GM21723 (cell line): ENCODE measurements around the gene SBSN.

Experiments used
- ATAC-seq: cut with Tn5 transposase; IDR thresholded peaks from one replicate; pipeline ENCODE4 v1.9.1; 2021; ENCODE audit warnings: mild to moderate bottlenecking, moderate library complexity; ENCODE audit not compliant: unreplicated experiment

SBSN gene, protein sequence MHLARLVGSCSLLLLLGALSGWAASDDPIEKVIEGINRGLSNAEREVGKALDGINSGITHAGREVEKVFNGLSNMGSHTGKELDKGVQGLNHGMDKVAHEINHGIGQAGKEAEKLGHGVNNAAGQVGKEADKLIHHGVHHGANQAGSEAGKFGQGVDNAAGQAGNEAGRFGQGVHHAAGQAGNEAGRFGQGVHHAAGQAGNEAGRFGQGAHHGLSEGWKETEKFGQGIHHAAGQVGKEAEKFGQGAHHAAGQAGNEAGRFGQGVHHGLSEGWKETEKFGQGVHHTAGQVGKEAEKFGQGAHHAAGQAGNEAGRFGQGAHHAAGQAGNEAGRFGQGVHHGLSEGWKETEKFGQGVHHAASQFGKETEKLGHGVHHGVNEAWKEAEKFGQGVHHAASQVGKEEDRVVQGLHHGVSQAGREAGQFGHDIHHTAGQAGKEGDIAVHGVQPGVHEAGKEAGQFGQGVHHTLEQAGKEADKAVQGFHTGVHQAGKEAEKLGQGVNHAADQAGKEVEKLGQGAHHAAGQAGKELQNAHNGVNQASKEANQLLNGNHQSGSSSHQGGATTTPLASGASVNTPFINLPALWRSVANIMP

DNA sequence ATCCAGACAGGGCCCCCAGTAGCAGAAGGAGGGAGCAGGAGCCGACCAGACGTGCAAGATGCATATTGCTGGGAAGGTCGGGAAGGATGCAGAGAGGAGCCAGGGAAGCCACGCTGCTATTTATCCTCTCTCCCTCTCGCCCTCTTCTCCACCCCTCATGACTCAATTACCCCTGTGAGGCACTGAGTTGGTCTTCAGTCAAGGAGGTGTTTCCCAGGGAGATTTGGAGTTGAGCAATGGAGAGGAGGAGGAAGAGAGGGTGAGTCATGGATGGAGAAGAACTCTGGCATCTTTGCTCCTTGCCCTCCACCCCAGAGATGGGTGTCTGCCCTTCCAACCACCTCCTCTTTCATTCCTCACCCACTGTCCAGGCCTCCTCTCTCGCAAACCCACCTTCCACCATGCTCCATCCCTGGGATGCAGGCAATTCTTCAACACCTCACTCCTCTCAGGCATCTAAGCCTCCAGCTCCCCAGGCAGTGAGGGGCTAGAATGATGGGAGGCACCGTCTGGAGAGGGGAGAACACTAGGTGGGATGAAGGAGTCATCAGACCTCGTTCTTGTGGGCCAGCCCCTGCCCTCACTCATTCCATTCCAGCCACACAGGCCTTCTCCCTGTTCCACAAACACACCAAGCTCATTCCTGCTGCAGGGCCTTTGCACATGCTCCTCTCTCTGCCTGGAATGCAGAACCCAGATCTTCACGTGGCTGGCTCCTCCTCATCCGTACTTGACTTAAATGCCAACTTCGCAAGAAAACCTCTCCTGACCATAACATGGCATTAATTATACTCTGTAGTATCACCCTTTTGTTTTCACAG is at the start of gene SBSN:
SBSN (minus strand) TSS at position 94 of the 821 bp plus-strand sequence; CDS start at position 64, 30 bp downstream.
- no peak for ATAC-seq

DNA sequence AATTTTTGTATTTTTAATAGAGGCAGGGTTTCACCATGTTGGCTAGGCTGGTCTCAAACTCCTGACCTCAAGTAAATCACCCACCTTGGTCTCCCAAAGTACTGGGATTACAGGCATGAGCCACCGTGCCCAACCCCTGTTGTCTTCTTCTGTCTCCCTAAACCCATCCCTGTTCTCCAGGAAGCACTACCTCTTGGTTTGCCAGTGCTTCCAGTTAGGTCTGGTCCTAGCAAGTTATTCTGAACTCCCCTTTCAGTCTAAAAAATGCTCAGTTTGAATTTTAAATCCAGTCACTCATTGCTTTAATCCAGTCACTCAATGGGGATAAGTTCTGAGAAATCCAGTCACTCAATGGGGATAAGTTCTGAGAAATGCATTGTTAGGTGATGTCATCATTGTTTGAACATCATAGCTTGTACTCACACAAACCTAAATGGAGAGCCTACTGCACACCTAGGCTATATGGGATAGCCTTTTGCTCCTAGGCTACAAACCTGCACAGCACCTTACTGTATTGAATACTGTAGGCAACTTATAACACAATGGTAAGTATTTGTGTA is 43.4 kb upstream of the SBSN start:
- no peak for ATAC-seq

DNA sequence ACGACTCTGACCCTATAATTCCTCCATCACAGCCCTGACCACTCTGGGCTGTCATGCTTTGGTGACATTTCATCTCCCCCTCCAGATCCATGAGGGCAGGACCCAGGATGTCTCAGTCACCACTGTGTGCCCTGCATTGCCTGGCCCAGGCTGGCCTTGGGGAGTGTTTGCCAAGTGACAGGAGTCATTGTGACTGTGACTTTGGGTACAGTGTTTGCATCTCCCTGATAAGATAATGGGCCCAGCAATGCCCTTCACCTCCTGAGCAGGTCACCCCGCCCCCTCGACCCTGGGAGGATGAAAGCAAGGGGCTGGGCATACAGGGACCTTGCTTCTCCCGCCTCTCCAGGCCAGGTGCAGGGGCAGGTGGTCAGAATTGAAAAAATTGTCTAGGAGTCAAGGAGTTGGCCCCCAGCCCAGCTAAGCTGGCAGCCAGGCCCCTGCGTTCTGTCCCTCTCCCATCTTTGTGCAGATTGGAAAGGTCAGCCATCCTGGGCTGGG is 41.2 kb upstream of the SBSN start:
- no peak for ATAC-seq

DNA sequence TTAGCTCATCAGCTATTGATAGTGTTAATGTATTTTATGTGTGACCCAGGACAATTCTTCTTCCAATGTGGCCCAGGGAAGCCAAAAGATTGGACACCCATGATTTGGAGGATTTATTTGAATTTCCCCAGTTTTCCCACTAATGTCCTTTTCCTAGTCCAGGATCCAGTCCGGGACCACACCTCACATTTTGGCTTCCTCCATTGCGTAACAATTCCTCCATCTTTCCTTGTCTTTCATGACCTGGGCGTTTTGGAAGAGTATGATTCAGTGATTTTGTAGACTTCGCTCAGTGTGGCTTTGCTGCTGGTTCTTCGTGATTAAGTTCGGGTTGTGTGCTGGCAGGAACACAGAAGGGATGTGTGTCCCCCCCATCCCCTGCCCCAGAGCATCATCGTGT is 38.6 kb upstream of the SBSN start:
- no peak for ATAC-seq

DNA sequence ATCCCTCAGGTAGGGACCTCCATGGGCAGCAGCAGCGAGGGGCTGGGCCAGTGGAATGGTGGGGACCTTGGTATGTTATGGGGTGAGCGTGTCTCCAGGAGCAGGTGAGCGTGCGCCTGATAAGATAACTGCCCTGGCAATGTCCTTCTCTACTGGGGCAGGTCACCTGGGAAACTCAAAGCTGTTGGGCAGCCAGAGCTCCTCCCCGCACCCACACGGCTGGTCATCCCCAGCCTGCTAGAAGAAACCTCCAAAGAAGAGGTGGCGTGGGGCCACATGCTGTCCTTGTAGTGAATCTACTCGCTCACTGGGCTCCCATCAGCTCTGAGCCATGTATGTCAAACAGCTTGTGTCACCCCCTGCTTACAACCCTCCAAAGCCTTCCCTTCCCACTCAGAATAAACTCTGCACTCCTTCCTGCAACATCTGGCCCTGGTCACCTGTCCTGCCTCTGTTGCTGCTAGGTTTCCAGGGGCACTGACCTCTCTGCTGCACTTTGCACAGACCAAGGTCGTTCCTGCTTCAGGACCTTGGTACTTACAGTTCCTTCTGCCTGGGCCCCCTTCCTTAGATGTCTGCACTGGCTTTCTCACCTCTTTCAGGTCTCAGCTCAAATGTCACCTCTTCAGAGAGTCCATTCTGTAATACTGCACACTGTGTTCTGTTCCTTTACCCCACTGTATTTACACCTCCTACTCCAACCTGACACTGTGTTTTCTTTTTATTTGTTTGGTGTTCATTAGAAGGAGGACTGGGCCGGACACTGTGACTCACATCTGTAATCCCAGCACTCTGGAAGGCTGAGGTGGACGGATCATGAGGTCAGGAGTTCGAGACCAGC is 37.1 kb upstream of the SBSN start:
- no peak for ATAC-seq

DNA sequence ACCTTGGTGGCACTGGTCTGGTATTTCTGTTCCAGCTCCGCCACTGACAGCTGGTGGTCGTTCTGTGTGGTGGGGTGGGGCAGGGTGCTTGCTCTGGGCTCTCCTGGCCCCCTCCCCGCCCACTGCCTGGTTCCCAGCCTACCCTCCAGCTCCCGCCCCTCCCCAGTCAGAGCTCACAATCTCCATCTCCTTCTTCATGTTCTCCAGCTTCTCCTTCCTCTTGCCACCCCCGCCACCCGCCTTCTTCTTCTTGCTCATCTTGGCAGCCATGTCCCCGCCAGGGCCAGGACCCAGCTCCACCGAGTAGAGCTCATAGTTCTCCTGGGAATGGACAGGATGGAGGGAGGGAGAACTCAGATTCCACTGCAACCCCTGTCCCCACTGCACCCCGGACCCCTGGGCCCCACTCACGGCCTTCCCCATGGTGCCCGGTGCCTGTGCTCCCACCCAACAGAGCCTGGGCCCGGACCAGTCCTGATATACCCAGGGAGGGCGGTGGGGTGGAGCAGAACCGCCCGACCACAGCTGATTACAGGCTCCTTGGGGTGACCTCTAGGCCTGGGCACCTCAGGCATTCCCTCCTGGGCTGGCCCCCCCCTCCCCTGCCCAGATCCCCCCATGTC is 35.2 kb upstream of the SBSN start, which contains the start of gene ATP4A:
ATP4A (minus strand) TSS at position 452 of the 623 bp plus-strand sequence; CDS start at position 423, 29 bp downstream.
- ATAC-seq: no peak

DNA sequence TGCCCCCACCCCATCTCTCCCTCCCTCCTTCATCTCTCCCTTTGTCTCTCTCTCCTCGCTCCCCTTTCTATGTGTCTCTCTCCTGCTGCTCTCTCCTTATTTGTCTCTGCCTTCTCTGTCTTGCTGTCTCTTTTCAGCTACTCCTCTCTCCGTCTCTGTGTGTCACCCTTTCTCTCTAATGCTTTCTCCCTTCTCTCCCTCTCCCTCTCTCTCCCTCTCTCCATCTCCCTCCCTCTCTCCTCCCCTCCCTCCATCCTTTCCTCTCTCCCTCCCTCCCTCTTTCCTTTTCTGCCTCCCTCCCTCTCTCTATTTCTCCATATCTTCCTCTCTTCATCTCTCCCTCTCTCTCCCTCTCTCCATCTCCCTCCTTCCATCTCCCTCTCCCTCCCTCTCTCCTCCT is 34.7 kb upstream of the SBSN start:
- no peak for ATAC-seq

DNA sequence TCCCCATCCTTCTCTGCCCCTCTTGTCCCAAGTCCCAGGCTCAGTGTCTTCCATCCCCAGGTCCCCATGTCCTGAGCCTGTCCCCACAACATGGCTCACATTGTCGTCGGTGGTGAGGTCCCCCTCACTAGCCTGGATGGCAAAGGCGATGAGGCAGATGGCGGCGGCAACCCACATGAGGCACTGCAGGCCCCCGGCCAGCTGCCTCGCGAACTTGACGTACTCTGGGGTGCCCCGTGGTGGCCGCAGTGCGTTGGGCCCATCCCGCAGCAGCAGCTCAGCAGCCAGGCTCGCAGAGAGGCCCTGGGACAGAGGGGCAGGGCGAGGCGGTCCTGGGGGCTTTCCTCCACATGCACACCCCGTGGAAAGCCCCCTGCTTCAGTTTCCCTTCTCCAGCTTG is 34.2 kb upstream of the SBSN start:
- no peak for ATAC-seq

DNA sequence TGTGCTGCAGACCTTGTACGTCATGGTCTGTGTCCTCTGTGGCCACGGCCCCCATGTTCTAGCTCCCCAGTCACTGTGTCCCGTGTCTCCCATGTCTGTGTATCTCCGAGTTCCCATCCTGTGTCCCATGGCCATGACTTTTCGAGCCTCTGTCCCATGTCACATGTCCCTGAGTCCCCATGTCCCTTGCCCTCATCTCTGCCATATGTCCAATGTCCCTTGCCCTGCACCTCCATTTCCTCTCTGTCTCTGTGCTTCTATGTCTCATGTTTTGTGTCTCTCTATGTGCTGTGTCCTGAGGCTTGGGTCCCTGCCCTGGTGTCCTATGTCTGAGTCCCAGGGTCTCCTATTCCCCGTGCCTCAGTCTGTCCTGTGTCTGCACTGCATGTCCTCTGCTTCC is 33.3 kb upstream of the SBSN start:
- no peak for ATAC-seq

DNA sequence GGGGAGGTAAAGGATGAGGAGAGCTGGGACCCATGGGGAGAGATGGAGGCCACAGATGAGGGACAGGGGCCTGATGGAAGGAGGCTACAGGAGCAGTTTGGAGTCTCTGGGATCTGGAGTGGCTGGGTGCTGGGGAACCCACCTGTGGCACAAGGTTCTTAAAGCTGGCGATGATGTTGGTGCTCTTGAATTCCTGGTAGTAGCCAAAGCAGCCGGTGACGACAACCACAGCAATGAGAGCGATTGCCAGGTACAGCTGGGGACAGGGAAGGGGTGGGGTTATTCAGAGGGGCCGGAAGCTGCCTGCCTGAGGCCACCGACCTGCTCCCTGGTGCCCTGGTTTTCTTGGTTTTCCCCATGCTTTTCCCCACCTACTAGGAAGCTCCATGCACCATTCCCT is 32.6 kb upstream of the SBSN start:
- ATAC-seq: no peak

DNA sequence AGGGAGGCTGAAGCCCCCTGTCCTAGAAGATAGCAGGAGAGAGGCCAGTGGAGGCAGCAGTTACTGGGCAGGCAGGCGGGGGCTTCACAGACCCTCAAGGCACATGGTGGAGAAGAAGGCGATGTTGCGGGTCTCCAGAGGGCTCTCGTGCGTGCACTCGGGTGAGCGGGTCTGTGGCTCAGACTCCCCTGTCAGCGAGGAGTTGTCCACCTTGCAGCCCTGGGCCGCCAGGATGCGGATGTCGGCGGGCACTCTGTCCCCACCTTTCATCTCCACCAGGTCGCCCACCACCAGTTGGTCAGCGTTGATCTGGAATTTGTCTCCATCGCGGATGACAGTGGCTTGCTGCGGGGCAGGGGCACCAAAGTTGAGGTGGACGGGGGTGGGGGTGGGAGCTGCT is 32.2 kb upstream of the SBSN start:
- ATAC-seq: no peak

DNA sequence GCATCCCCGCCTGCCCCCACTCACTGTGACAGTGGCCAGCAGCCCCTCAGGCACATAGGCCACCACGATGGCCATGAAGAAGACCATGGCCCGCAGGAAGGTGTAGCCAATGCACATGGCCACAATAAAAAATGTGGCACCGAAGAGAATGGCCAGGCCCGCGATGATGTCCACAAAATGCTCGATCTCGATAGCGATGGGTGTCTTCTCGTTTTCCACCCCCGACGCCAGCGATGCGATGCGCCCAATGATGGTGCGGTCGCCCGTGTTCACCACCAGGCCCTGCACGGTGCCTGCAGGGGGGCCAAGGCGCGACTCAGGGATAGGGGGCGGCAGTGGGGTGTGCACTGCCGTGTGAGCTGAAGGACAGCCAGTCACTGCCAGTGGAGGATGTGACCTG is 31.7 kb upstream of the SBSN start:
- ATAC-seq: no peak

DNA sequence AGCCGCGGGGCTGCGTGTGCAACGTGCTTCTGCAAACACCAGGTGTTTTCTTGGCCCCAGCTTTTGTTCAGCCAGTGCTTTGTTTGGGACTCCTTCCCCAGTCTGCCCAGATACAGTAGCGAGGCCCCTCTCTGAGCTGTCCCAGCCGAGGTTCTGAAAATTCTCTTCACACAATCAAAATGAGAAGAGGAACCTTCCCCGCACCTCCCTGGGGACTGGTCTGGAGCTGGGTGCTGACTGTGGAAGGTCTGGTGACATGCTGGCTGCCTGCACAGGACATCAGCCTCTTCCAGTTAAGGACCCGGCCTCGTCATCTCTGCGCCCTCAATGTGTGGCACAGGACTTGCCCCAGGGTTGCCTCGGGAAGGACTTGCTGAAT is 31.2 kb upstream of the SBSN start:
- peak; percentile 66 for ATAC-seq

DNA sequence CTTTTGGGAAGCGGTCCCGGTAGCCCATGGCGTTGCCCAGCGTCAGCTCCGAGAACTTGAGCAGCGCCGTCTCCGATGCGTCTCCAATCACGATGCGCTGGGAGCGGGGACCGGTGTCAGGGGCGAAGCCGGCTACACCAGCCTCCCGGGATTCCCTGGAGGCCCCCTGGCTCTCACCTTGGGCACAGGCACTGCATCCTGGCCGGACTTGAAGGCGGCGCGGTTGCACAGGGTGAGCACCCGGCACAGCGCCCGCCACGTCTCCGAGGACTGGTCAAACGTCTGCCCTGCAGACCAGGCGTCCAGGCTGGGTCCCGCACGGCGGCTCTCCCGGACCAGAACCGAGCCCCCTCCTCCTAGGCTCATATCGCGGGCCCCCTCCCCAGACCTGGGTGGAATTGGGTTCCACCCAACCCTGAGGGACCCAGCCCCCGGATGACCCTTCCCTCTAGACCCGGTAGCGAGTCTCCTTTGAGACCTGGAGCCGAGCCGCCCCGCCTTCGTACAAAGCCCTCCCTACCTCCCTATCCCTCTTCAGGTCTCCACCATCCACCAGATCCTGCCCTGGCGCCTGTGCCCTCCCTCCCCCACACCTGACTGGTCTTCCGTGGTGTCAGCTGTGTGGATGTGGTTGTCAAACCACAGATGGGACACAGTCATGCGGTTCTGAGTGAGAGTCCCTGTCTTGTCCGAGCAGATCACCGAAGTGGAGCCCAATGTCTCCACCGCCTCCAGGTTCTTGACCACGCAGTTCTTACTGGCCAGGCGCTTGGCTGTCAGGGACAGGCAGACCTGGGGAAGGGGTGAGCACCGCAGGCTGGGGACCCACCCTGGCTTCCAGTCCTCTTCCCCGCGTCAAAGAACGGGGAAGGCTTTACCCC is 30.5 kb upstream of the SBSN start:
- ATAC-seq: peak; percentile 19

DNA sequence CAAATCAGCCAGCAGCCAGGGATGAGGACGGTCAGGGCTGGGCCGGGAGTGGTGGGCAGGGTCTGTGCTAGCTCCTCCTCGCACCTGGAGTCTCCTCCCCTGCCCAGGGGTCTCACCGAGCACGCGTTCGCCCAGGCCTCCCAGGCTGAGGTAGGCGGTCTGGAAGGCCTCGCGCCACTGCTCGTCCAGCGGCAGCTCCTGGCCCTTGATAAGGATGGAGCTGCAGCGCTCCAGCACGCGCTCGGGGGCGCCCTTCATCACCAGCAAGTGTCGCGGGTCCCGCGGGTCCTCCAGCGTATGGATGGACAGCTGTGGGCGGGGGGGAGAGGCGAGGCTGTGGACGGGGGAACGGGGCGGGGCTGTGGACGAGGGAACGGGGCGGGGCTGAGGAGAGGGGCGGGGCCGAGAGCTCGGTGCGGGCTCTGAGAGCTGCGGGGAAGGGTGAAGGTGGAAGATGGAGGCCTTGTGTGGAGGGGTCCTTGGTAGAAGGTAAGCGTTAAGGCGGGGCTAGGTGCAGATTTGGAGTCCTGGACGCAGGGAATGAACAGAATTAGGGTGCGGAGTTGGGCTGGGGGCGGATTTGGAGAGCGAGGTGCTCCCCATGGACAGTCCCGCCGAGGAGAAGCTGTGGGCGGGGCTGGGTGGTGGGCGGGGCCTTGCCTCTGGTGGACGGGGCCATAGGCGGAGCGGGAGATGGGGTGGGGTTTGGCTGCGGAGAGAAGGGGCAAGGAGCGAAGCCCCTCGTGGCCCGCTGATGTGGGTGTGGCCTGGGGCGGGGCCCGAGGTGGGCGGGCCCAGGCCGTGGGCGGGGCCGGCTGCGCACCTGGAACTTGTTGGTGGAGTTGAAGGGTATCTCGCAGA is 29.7 kb upstream of the SBSN start:
- no peak for ATAC-seq

DNA sequence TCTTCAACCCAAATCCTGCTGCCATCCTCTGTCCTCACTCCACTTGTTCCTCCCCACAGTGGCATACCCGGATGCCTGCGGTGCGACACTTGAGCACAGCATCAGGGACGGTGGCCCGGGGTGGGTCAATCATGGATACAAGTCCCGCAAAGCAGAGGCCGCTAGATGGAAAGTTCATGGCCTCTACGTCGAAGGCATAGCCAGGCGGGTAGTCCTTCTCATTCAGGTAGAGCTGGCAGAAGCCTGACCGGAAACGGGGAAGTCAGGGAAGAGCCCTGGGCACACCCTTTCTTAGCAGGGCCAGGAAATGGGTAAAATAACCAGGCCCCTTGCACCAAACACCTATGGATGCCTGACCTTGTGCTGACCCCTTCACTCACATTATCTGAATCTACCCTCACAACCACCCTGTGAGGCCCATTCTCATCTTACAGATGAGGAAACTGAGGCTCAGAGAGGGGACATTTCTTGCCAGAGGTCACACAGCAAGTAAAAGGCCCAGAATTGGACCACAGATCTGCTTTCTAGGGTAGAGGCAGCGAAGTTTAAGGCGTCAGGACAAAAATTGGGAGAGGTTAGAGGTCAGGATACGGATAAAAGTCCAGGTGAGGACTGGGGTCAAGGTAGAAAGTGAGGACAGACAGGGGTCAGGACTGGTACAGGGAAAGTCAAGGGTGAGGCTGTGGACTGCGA is 28.9 kb upstream of the SBSN start:
- ATAC-seq: no peak

DNA sequence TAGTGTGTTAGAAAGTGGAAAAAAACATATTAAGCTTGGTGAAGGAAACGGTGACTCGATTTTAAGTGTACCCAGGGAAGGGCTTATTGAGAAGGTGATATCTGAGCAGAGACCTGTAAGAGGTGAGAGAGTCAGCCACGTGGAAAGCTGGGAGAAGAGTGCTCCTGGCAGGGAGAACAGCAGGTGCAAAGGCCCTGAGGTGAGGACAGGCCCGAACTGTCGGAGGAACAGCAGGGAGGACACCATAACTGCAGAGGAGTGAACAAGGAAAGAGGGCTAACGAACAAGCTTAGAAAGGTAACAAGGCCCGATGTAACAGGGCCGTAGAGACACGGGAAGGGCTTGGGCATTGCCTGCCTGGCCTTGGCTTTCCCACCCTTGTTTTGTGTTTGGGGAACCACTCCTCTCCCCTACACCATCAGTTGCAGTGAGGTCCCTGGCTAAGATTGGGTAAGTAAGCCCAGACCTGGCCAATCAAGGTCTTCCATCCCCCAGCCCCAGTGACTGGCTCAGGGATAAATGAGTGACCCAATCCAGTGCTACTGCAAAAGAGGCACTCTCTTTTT is 28.0 kb upstream of the SBSN start:
- ATAC-seq: no peak
